ENCODE measurements around the gene SEMA3A.
A peak's percentile ranks its signal among the peaks of the same experiment; 100 is the strongest.
"Not testable (repeated sequence)": the region's sequence is repeated elsewhere in the genome, so short reads cannot be mapped to it uniquely, and the experiment has no call there.

The SEMA3A gene

DNA sequence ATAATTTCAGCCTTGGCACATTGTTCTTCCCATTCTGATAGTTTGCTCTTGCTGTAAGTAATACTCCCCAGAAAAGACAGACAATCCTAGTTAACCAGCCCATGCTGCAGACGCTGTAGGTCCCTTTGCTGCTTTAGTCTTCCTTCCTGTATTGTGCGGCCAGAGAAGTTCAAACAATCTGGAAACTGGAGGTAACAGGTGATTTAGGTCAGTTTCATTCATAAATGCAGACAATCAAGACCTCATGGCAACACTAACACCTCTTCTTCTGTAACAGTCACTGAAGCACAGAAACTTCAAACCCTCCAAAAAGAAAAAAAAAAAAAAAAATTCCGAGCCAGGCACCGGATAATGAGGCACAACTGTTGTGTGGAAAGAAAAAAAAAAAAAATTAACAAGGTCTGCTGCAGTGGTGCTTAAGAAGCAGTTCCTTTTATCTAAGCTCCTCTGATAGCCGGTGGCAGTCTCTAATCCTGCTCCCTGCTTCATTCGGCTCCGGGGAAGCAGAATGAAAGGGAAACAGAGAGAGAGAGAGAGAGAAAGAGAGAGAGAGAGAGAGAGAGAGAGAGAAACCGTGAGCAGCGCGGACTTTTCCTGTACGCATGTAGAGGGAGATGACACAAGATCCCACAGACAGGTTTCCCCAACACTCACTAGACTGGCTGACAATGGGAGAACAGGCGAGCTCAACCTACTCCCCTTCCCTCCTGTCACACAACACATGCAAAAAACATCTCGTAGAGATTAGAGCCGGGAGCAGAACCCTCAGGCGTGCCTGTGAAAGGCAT is at the start of gene SEMA3A:
SEMA3A (minus strand) TSS at position 306 of the 788 bp plus-strand sequence; CDS start at position 103, 203 bp downstream.
- peak; percentile 68 for DNase-seq

DNA sequence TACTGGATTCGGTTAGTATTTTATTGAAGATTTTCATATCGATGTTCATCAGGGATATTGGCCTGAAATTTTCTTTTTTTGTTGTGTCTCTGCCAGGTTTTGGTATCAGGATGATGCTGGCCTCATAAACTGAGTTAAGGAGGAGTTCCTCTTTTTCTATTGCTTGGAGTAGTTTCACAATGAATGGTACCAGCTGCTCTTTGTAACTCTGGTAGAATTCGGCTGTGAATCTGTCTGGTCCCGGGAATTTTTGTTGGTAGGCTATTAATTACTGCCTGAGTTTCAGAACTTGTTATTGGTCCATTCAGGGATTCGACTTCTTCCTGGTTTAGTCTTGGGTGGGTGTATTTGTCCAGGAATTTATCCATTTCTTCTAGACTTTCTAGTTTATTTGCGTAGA is 48.4 kb upstream of the SEMA3A start:
- not testable (repeated sequence) for DNase-seq

DNA sequence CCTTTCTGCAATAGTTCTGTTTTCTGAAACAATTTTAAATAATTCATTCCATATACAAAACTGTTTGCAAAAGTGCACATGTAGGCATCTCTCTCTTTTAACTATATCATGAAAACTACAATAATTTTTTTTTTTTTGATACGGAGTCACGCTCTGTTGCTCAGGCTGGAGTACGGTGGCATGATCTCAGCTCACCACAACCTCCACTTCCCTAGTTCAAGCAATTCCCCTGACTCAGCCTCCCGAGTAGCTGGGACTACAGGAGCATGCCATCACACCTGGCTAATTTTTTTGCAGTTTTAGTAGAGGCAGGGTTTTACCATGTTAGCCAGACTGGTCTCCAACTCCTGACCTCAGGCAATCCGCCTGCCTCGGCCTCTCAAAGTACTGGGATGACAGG is 44.0 kb upstream of the SEMA3A start:
- no peak for DNase-seq

DNA sequence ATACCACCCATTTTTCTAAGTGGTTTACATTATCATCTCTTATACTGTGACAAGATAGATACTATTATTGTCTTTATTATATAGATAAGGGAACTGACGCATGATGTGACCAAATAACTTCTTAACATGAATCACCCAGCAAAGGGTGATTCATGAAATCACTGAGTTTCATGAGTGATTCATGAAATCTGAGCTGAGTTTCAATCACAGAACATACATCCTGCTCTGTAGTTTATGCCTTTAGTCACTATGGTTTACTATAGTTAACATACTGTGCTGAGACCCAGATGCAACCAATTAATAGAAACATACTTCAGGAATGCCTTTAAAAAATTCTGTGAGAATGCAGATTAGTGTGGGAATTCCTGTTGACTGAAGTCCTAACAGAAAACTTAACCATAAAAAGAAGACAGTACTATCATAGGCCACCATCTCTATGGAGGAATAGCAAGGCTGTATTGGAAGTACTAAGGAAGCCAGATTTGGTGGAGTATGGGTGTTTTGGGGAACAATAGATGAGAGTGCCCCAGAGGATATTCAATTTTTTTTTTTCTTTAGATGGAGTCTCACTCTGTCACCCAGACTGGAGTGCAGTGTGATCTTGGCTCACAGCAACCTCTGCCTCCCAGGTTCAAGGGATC is 43.1 kb upstream of the SEMA3A start:
- DNase-seq, result no peak

DNA sequence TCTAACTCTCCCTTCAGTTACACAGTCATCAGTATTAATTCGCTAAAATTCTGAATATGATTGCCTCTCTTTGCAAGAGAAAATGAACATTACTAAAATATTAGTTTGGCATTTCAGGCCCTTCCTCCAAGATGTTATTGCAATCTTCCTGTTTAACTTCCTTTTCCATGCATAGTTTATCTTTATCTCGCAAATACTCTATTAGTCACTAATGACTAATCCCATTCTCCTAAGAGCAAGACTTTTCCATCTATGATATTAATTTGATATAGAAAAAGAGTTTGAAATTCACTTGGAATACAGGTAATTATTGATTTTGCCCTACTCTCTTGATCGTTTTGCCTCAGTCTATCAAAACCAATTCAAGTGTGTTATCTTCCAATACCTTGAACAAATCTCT is 41.8 kb upstream of the SEMA3A start:
- no peak for DNase-seq

DNA sequence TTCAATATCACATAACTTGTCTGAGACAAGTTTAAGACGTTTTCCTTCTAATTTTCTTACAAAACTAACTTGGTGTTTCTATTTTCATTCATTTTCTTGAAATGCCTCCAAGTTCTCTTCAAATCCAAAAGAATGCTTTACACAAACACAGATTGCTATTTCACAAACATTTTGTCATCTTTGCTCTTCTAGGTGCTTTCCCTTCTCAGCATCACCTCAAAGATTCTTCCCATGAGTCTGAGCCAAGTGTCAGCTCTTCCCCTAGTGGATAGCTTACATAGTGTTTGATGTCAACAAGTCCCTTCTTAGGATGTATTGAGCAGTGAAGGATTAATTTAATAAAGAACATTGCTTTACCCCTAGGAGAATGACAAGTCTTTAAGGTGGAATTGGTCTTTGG is 38.1 kb upstream of the SEMA3A start:
- no peak for DNase-seq

DNA sequence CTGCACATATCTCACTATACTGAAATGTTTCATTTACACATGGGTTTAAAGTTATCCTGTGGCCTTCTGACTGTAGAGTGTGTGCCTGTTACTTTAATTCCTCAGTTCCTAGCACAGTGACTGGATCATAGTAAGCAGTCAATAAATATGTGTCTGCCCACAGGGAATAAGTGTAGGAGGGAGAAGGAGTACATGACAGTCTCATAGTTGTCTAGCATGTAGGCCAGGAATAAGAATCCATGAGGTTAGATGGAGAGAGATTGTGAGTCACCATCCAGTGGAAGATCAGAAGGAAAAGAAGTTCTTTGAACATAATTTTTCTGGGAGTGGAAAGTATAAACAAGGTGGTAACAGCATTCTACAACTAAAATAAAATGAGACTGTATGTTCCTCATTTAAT is 36.6 kb upstream of the SEMA3A start:
- DNase-seq, result no peak

DNA sequence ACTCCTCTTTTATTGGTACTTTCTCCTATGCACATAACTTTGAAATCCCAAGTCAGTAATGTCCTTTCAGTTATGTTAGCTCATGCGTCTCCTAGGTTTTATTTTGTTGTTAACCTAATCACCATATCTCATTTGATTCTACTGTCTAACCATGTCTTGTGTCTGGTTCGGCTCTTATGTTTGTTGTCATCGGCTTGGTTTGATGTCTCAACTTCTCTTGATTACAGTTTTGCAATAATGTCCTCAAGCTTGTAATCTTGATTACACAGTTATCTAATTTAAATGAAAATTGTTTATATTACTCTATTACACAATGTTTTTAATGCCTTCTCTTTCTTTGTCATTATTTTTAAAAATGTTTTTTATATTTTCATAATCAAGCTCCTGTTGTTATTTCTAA is 35.9 kb upstream of the SEMA3A start:
- no peak for DNase-seq

DNA sequence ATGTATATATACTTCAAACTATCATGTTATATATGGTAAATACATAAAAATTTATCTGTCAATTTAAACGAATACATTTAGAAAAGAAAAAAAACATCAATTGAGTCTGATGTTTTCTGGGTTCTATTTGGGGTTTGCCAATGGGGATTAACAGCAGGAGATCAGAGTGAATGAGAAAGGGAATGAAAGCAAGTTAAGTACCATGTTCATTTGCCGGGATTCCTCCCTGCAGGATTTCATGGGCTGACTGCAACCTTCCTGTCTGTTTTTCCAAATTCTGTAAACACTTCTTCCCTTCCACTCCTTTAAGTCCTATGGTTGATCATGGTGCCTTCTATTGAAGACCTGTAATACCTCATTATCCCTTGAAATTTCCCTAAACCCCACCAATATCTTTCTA is 33.9 kb upstream of the SEMA3A start:
- no peak for DNase-seq

DNA sequence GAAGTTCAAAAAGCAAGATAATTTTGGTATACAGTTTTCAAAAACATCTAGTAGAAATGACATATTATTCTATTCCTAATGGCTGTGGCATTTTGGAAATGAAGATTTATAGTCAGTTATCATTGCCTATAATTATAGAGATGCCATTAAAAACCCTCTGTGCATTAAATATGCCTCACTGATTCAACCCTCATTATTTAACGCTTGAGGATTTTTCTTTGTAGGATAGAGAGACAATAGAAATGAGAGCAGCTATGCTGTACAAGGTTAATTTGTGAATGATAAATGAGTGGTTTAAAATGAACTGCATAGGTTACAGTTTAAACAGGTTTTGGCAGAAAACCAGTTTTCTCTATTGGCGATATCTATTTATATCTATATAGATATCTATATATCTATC is 32.2 kb upstream of the SEMA3A start:
- DNase-seq, result no peak

DNA sequence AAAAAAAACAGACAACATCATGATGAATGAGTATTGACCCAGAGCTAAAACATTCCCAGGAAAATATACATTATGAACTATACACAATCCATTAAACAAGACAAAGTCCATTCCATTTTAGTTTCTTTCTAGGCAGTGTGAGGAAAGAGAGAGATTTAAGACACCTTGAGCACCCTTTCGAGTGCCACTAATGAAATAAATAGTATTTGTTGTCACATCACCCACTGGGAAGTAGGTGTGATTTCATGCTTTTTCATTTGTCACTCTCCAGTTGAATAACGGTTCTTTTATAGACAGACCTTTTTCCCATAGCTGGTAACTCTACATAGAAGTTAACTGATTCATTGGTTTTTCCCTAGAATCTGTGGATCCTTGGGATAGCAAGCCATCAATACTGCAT is 29.9 kb upstream of the SEMA3A start:
- no peak for DNase-seq

DNA sequence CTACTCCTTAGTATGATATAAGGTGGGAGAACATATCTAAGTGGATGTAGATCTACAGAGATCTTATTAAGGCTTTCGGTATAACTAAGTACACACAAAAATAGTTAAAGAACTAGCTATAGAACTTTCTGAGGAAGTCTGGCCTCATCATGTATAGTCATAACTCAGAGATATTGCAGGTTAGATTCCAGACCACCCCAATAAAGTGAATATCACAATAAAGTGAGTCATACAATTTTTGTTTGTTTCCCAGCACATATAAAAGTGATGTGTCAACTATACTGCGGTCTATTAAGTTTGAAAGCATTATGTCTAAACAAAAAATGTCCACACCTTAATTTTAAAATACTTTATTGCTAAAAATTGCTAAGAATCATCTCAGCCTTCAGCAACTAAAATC is 24.7 kb upstream of the SEMA3A start:
- DNase-seq, result no peak

DNA sequence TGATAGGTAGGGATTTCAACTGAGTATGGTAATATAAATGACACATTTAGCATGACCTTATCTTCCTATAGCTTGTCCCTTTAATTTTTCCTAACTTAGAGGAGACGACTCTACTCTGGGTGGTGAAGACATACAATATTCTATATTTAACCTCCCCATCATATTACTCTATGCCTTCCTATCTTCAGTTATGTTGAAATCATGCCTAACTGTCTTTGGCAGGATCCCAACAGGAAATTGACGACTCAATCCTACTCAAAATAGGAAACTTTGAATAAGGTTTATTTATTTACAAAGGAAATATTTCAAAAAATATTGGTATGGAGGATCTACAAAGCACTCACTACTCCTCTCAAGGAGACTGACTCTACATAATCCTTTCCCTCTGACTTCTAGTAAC is 24.1 kb upstream of the SEMA3A start:
- no peak for DNase-seq

DNA sequence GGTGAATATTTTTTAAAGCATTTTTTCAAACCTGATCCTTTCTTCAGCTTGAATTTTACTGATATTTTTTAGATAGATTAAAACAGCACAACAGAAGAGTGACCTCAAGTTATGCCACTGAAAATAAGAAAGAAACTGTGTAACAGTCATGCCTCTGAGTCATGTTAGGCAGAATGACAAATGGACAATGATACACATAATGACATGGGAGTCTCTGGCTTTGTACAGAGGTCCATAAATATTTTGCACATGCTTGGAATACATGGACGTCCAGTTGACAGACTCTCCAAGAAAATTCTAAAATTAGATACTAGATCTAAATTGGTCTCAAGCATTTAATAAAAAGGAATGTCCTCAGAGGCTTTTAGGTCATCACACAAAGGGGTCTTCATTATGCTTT is 21.9 kb upstream of the SEMA3A start:
- DNase-seq, result no peak

DNA sequence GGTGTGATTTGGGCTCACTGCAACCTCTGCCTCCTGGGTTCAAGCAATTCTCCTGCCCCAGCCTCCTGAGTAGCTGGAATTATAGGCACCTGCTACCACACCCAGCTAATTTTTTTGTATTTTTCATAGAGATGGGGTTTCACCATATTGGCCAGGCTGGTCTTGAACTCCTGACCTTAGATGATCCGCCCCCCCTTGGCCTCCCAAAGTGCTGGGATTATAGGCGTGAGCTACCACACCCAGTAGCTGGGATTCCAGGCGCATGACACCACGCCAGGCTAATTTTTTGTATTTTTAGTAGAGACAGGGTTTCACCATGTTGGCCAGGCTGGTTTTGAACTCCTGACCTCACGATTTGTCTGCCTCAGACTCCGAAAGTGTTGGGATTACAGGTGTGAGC is 20.2 kb upstream of the SEMA3A start:
- DNase-seq, result not testable (repeated sequence)

DNA sequence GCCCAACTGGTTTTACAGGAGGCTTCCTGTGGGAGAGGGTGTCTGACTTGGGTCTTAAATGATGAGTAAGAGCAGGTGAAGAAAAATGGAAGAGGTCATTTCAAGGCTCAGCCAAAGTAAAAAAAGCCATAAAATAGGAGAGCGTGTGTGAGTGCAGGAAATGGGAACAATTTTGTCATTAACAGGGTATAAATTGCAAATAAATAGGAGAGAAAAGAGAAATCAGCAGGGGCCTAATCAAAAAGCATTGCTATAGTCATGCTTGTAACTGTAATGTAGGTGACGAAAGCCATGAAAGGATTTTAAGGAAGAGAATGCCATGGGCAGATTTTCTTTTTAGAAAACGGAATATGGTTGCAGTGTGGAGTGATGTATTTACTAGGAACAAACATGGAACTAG is 15.7 kb upstream of the SEMA3A start:
- no peak for DNase-seq

DNA sequence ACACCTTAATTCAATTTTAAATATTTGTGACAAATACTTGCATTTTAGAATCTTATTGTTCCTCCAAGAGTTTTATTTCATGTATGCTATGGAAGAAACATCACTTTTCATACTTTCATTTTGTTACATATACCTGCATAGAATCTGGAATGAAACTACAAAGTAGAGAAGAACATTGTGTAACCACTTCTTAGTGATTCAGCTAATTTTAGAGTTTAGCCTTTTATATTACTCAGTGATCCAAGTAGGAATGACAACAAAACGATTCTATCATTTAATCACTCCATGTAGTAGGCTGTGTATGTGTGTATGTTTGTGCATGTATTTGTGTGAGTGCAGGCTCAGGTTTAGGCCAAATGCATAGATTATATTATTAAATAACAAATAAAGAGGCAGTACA is 14.4 kb upstream of the SEMA3A start:
- no peak for DNase-seq

DNA sequence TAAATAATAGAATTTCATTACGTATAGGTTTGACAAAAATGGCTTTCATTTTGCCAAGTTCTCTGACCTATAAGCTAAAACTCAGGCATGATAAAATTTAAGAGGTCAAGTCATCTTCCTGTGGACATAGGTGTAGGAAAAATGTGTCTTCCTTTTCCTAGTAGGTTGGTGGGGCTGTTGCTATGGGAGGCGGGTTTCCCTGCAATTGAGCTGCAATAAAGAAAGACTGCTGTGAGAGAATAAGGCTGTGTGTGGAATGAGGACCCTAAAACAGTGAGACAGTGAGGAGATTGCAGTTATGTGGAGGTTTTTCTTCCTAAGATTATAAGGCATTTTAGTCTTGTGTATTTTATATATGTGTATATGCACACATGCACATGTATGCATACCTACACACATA is 13.0 kb upstream of the SEMA3A start:
- no peak for DNase-seq

DNA sequence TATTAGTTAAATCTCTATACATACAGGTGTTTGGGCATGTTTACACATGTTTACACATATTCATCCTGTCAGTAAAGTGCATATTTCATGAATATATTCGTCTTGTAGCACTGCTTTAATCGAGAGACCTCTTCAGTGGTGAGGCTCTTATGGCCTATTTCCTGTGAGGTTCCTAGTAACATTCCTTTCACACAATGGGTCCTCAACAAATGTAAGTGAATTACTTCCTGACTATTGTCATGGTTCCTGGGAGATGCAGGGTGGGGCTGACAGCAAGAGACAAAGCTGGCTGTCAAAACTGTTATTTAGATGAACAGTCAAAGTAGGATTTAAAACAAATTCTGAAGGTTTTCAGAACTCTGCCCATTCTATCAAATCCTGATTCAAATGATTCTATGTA is 12.4 kb upstream of the SEMA3A start:
- DNase-seq, result no peak

DNA sequence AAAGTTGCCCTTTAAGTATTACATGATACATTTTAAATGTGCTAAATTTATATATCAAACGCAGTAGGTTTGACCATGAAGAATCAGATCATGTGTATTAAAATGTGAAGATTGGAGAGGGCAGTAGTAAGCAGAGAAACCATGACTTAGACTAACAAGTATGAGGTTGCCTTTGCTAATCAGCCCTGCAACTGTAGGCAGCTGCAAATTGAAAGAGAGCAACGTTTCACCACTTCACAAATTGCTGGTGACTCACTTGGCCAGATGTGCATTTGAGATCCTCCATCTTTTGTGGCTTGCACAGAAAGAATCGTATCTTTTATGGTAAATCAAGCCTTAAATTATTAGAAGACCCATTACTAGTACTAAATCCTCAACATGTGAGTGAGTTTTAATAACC is 10.1 kb upstream of the SEMA3A start:
- DNase-seq, result no peak

DNA sequence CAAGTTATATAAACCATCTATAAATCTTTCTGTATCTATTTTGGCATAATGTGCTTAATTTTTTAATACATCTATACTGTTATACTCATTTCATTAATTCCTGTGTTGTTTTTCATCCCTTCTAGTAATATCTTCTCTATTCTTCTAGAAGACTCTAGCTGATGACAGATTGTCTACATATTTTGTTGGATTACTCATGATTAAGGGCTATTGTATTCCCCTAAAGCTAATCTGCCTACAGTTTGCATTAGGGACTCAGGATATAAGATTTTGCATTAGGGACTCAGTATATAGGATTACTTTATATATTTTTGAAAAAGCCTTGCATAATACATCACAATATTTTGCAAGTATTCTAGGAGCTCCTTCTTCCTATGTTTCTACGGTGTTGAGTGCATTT is 8.3 kb upstream of the SEMA3A start:
- peak; percentile 42 for DNase-seq

DNA sequence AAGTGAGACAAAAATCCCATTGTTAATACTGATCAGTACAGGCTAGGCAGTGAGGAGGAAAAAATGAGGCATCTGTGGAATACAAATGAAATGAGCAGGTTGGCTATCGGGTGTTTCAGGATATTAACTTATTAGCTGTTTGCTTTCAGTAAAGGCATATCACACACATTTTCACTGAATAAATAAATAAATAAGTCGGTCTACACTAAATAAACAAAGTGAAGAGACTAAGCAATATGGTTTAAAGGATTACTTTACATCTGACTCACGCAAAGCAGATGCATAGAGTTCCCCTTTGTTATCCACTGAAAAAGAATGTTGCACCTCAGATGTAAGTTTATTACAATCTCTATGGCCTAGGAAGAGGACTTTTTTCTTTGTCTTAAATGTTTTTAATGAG is 6.3 kb upstream of the SEMA3A start:
- DNase-seq, result no peak

DNA sequence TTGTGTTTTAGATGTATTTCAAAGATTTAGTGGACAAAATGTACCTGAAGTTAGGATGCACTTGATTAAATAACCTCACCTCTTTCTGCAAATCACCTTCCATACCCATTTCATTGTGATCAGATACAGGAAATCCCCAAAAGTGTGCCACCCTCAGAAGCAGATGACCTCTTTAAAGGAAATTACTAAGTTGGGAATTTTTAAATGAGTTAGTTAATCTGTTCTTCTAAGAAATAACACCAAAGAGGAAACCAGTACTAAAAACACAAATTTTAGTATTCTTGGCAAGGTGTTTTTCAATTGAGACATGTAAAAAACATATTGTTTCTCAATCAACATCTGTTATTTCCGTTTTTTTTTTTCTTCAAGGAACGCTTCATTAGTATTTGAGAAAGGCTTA is 4.6 kb upstream of the SEMA3A start:
- no peak for DNase-seq

DNA sequence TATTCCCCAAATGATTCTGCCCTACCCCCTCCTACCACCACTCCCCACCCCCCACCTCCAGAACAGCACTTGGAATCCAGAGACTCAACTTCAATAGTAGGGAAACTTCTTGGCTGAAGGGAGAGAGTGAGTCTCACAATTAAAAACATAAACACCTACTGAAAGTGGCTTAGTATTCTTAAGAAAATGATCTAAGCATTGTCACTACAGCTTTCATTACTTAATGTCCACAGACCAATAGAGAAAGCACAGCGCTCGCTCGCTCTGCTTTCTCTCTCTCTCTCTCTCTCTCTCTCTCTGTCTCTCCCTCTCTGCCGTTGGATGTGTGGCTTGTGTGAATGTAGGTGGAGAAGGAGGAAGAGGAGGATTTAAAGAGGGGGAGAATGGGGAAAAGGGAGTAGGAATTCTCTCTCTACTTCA is 1.5 kb upstream of the SEMA3A start:
- DNase-seq, result no peak
